Fibroblast of the aortic adventitia (primary cell): ENCODE measurements around the gene ZNF814. TPM values are rescaled to one million over a fixed set of nuclear protein-coding genes. Genes with fewer than 3 reads are reported as not detected.

Experiments used
- DNase-seq: peaks from one replicate; pipeline ENCODE4 v3.0.0-alpha.2; 2010; ENCODE audit warnings: low read depth
- H3K4me3 ChIP-seq: 2 replicates; pipeline ENCODE4 v1.5.1; 2011; ENCODE audit warnings: low read depth, mild to moderate bottlenecking, control low read depth, low read length, moderate library complexity
- CTCF ChIP-seq: IDR thresholded peaks from 2 replicates; pipeline ENCODE4 v1.5.1; 2011; ENCODE audit warnings: mild to moderate bottlenecking, low read length, control low read depth, inconsistent platforms; ENCODE audit not compliant: insufficient read depth
- total RNA-seq: library from RNA; depleted of rRNA; stranded (reverse); fragments of >200 nt; gene quantifications from 2 replicates; pipeline ENCODE4 v1.2.3, GENCODE V29; 2012; ENCODE audit warnings: low replicate concordance

ZNF814 gene
- total RNA-seq, 1 donor = 10.3 TPM

DNA sequence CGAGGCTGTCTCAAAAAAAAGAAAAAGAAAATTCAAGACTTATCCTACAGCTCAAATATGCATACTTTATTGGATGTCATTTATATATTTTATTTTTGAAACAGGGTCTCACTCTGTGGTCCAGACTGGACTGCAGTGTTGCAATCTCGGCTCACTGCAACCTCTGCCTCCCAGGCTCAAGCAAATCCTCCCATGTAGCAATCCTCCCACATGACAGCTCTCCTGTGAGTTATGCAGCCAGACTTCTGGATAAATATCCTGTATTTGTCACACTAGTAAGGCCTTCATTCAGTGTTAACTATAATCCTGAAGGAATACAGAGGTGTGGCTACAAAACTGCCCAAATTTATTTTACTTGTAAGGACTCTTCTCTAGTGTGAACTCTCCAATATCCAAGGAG is 81.3 kb downstream of the ZNF814 start:
- TF ChIP-seq CTCF = no peak
- no peak for DNase-seq
- no peak overlapping the region for H3K4me3 ChIP-seq

- peak; percentile 66 for DNase-seq
- no peak for TF ChIP-seq CTCF
Measured at GRCh38 chr19:57803594-57804325, 85.1 kb downstream of the ZNF814 start.

GRCh38 chr19:57803265-57803593 is 85.6 kb downstream of the ZNF814 start:
- peak overlapping the region; percentile 70 for H3K4me3 ChIP-seq
- no peak for DNase-seq
- no peak for TF ChIP-seq CTCF

More at GRCh38 chr19:57803594-57804325, 85.1 kb downstream of the ZNF814 start:
- peak overlapping the region; percentile 70 for H3K4me3 ChIP-seq

DNA sequence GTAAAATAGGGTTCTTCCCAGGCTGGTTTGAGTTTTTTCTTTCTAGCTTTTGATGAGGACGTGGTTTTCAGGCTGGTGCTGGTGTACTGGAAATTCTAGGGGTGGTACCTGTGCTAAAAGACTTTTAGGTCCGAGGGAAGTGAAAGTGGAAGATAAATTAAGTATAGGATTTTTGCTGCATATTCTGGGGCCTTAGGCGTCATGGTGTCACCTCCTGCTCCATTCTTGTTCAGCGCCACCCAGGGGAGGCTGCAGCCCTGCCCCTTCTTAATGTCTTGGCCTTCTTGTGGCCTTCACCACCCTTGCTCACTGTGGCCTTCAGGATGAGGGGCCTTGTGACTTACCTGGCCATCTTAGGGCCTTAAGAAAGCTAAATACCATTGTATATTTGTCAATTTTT is 86.6 kb downstream of the ZNF814 start:
- no peak for DNase-seq
- no peak overlapping the region for H3K4me3 ChIP-seq
- no peak for TF ChIP-seq CTCF

DNA sequence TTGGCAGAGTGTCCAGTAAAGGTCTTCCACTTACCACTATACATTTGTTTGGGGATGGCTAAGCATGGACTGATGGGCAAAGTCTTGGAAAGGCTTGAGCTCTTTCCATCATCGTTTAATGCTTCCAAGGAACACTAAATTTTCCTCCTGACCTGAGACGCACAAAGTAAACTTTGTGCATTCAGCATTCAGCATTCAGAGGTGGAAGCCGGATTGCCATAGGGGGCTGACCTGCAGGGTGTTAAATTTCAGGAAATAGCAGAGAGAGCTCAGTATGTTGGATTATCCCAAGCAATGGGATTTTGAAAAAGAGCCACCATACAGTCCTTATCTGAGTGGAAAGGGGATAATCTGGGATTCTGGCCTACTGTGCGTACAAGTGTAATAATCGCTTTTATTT is 88.1 kb downstream of the ZNF814 start:
- TF ChIP-seq CTCF = no peak
- no peak for DNase-seq
- no peak overlapping the region for H3K4me3 ChIP-seq

Other genes with a start within 250 kb of the ZNF814 start
- gene ZSCAN4, start 220.1 kb downstream of the ZNF814 start, total RNA-seq = not detected in 2 replicates
- 5.2 and 13.5 TPM in 2 replicates for gene ZNF551, start 207.1 kb downstream of the ZNF814 start, total RNA-seq
- gene ZNF154, start 179.8 kb downstream of the ZNF814 start, total RNA-seq = 2.3 and 2.5 TPM in 2 replicates
- gene ZNF671, start 161.4 kb downstream of the ZNF814 start, total RNA-seq = 3.7 and 9.2 TPM in 2 replicates
- 8.1 and 12.1 TPM in 2 replicates for gene ZNF776, start 142.2 kb downstream of the ZNF814 start, total RNA-seq
- 13.7 and 15.0 TPM in 2 replicates for gene ZNF586, start 119.4 kb downstream of the ZNF814 start, total RNA-seq
- 4.3 and 11.3 TPM in 2 replicates for gene ZNF552, start 74.1 kb downstream of the ZNF814 start, total RNA-seq
- 18.3 and 38.7 TPM in 2 replicates for gene ZNF587B, start 58.7 kb downstream of the ZNF814 start, total RNA-seq
- 29.6 and 39.2 TPM in 2 replicates for gene ZNF587, start 39.2 kb downstream of the ZNF814 start, total RNA-seq
- gene ZNF417, start 27.6 kb upstream of the ZNF814 start, total RNA-seq = 15.8 and 16.1 TPM in 2 replicates
- 3.6 and 13.6 TPM in 2 replicates for gene ZNF418, start 46.4 kb upstream of the ZNF814 start, total RNA-seq
- gene ZNF256, start 58.7 kb upstream of the ZNF814 start, total RNA-seq = 2.5 and 7.7 TPM in 2 replicates
- gene C19orf18, start 85.5 kb upstream of the ZNF814 start, total RNA-seq = 0.49 TPM in 1 of 2 replicates, not detected in the other
- 17.9 and 33.8 TPM in 2 replicates for gene ZNF606, start 113.8 kb upstream of the ZNF814 start, total RNA-seq
- gene ZSCAN1, start 145.0 kb upstream of the ZNF814 start, total RNA-seq = not detected in 2 replicates
- 2.2 and 4.3 TPM in 2 replicates for gene ZNF135, start 170.2 kb upstream of the ZNF814 start, total RNA-seq
- 7.6 and 50.7 TPM in 2 replicates for gene ZSCAN18, start 209.2 kb upstream of the ZNF814 start, total RNA-seq